Neural progenitor cell (in vitro differentiated cells): ENCODE measurements around the gene ATP5PD. TPM values are rescaled to one million over a fixed set of nuclear protein-coding genes. Genes with fewer than 3 reads are reported as not detected.

ENCODE experiments used
- DNase-seq: peaks from one replicate; pipeline ENCODE4 v3.0.0-alpha.2; 2016; ENCODE audit warnings: low spot score
- H2AFZ ChIP-seq: fragments of 200-600 bp; sonication (generic); replicated peaks from 2 replicates; pipeline ENCODE4 v1.6.1; 2016; ENCODE audit warnings: antibody characterized with exemption
- H3F3A ChIP-seq: fragments of 200-600 bp; sonication (generic); 2 replicates; pipeline ENCODE4 v1.6.1; 2016; ENCODE audit warnings: antibody characterized with exemption, low read depth
- H3K27ac ChIP-seq: fragments of 200-600 bp; sonication (generic); 2 replicates; pipeline ENCODE4 v1.5.1; 2016; ENCODE audit warnings: mild to moderate bottlenecking
- H3K27me3 ChIP-seq: fragments of 200-600 bp; sonication (generic); 2 replicates; pipeline ENCODE4 v1.6.1; 2016; ENCODE audit warnings: mild to moderate bottlenecking, moderate library complexity
- H3K36me3 ChIP-seq: fragments of 200-600 bp; sonication (generic); 2 replicates; pipeline ENCODE4 v1.5.1; 2016
- H3K4me1 ChIP-seq: fragments of 200-600 bp; sonication (generic); 2 replicates; pipeline ENCODE4 v1.6.1; 2016; ENCODE audit warnings: mixed run types
- H3K4me2 ChIP-seq: fragments of 200-600 bp; sonication (generic); 2 replicates; pipeline ENCODE4 v1.6.1; 2016
- H3K4me3 ChIP-seq: fragments of 200-600 bp; sonication (generic); 2 replicates; pipeline ENCODE4 v1.5.1; 2016
- H3K79me2 ChIP-seq: fragments of 200-600 bp; sonication (generic); 2 replicates; pipeline ENCODE4 v1.6.1; 2016; ENCODE audit warnings: low read depth
- H3K9ac ChIP-seq: fragments of 200-600 bp; sonication (generic); 2 replicates; pipeline ENCODE4 v1.6.1; 2016
- H3K9me3 ChIP-seq: fragments of 200-600 bp; sonication (generic); 2 replicates; pipeline ENCODE4 v1.5.1; 2016; ENCODE audit warnings: low read depth
- H4K20me1 ChIP-seq: fragments of 200-600 bp; sonication (generic); 2 replicates; pipeline ENCODE4 v1.6.1; 2016; ENCODE audit warnings: low read depth
- H3K27ac Mint-ChIP-seq: 3 replicates; pipeline ENCODE4 v1.8.0; 2021; ENCODE audit warnings: mixed read lengths
- H3K27me3 Mint-ChIP-seq: 2 replicates; pipeline ENCODE4 v1.8.0; 2022; ENCODE audit warnings: low read depth, mild to moderate bottlenecking, inconsistent platforms, moderate library complexity, mixed read lengths; ENCODE audit not compliant: insufficient read depth
- H3K36me3 Mint-ChIP-seq: 3 replicates; pipeline ENCODE4 v1.8.0; 2021; ENCODE audit warnings: mixed read lengths
- H3K4me1 Mint-ChIP-seq: 3 replicates; pipeline ENCODE4 v1.8.0; 2021; ENCODE audit warnings: mixed read lengths
- H3K4me3 Mint-ChIP-seq: 3 replicates; pipeline ENCODE4 v1.8.0; 2021; ENCODE audit warnings: mild to moderate bottlenecking, moderate library complexity, mixed read lengths
- H3K9me3 Mint-ChIP-seq: 3 replicates; pipeline ENCODE4 v1.8.0; 2020; ENCODE audit warnings: mixed read lengths
- EZH2 ChIP-seq: fragments of 200-600 bp; sonication (generic); IDR thresholded peaks from 2 replicates; pipeline ENCODE4 v1.6.1; 2017; ENCODE audit warnings: antibody characterized with exemption, mild to moderate bottlenecking, moderate library complexity
- EZH2phosphoT487 ChIP-seq: fragments of 200-600 bp; sonication (generic); IDR thresholded peaks from 2 replicates; pipeline ENCODE4 v1.6.1; 2017; ENCODE audit warnings: antibody characterized with exemption
- total RNA-seq: library from RNA; depleted of rRNA; stranded (reverse); fragments of >200 nt; gene quantifications from 2 replicates; pipeline ENCODE4 v1.2.3, GENCODE V29; 2015; ENCODE audit warnings: low replicate concordance
- TF ChIP-seq, protein P1 (sequence below): fragments of 200-600 bp; sonication (generic); IDR thresholded peaks from 2 replicates; pipeline ENCODE4 v1.5.1; 2017; ENCODE audit warnings: antibody characterized with exemption, mild to moderate bottlenecking

The ATP5PD gene
- total RNA-seq, 1 donor from 2014 or later, result 268 TPM

GRCh38 chr17:75088465-75089417 is 42.0 kb upstream of the ATP5PD start:
- Histone ChIP-seq H3K9ac (peak overlapping the region; percentile 11), H3K4me1 (peaks cover 20% of the 10 kb centered on the region), H3K4me2 (peak overlapping the region; percentile 73), H4K20me1 (no peaks in the 10 kb centered on the region), H3K27me3 (no peaks in the 10 kb centered on the region), H3K27ac (no peak overlapping the region), H3K79me2 (no peaks in the 10 kb centered on the region), H3F3A (peaks cover 21% of the 10 kb centered on the region), H3K4me3 (peak overlapping the region; percentile 62), H2AFZ (peak overlapping the region; percentile 99), H3K36me3 (no peaks in the 10 kb centered on the region), H3K9me3 (no peaks in the 10 kb centered on the region)
- peak; percentile 33 for DNase-seq
- TF ChIP-seq EZH2 (no peak), EZH2phosphoT487 (no peak)
- TF ChIP-seq, protein P1, sequence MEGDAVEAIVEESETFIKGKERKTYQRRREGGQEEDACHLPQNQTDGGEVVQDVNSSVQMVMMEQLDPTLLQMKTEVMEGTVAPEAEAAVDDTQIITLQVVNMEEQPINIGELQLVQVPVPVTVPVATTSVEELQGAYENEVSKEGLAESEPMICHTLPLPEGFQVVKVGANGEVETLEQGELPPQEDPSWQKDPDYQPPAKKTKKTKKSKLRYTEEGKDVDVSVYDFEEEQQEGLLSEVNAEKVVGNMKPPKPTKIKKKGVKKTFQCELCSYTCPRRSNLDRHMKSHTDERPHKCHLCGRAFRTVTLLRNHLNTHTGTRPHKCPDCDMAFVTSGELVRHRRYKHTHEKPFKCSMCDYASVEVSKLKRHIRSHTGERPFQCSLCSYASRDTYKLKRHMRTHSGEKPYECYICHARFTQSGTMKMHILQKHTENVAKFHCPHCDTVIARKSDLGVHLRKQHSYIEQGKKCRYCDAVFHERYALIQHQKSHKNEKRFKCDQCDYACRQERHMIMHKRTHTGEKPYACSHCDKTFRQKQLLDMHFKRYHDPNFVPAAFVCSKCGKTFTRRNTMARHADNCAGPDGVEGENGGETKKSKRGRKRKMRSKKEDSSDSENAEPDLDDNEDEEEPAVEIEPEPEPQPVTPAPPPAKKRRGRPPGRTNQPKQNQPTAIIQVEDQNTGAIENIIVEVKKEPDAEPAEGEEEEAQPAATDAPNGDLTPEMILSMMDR, result no peak
- Mint-ChIP-seq H3K27ac (peak overlapping the region; percentile 74), H3K4me3 (peak overlapping the region; percentile 7), H3K4me1 (peaks cover 60% of the 10 kb centered on the region), H3K27me3 (peaks cover 10% of the 10 kb centered on the region), H3K36me3 (no peaks in the 10 kb centered on the region), H3K9me3 (no peaks in the 10 kb centered on the region)

- H3K4me2 ChIP-seq, result peak within 1 kb of the TSS; percentile 73
- H3K9ac ChIP-seq, result peak within 1 kb of the TSS; percentile 11
- H3K79me2 ChIP-seq, result no peaks in the 10 kb centered on the region
- peaks cover 21% of the 10 kb centered on the region for H3F3A ChIP-seq
- no peaks in the 10 kb centered on the region for H3K9me3 ChIP-seq
- Mint-ChIP-seq H3K27ac (no peak within 1 kb of the TSS), H3K4me3 (peak within 1 kb of the TSS; percentile 63), H3K9me3 (no peaks in the 10 kb centered on the region), H3K36me3 (no peaks in the 10 kb centered on the region), H3K4me1 (peaks cover 59% of the 10 kb centered on the region), H3K27me3 (peaks cover 10% of the 10 kb centered on the region)
- H3K27ac ChIP-seq, result no peak within 1 kb of the TSS
- peak; percentile 92 for DNase-seq
- H3K4me3 ChIP-seq, result peak within 1 kb of the TSS; percentile 62
- H4K20me1 ChIP-seq, result no peaks in the 10 kb centered on the region
- no peaks in the 10 kb centered on the region for H3K27me3 ChIP-seq
- TF ChIP-seq, protein P1, result no peak
- TF ChIP-seq EZH2, result peak; percentile 7
- H2AFZ ChIP-seq, result peak within 1 kb of the TSS; percentile 99
- no peaks in the 10 kb centered on the region for H3K36me3 ChIP-seq
- H3K4me1 ChIP-seq, result peaks cover 20% of the 10 kb centered on the region
Measured at GRCh38 chr17:75087558-75088453, 41.0 kb upstream of the ATP5PD start, which contains the start of gene SLC16A5. SLC16A5 (plus strand) TSS chr17:75087954; CDS start chr17:75093637, 5,683 bp downstream.

- peak overlapping the region; percentile 73 for H3K4me2 ChIP-seq
- no peak for DNase-seq
- H3K4me1 ChIP-seq, result peaks cover 20% of the 10 kb centered on the region
- no peaks in the 10 kb centered on the region for H3K36me3 ChIP-seq
- H3K9ac ChIP-seq, result no peak overlapping the region
- peak overlapping the region; percentile 62 for H3K4me3 ChIP-seq
- no peaks in the 10 kb centered on the region for H3K9me3 ChIP-seq
- no peaks in the 10 kb centered on the region for H4K20me1 ChIP-seq
- Mint-ChIP-seq H3K4me1 (peaks cover 57% of the 10 kb centered on the region), H3K27ac (no peak overlapping the region), H3K4me3 (peak overlapping the region; percentile 52), H3K9me3 (no peaks in the 10 kb centered on the region), H3K36me3 (no peaks in the 10 kb centered on the region), H3K27me3 (peaks cover 7% of the 10 kb centered on the region)
- peaks cover 21% of the 10 kb centered on the region for H3F3A ChIP-seq
- no peak overlapping the region for H3K27ac ChIP-seq
- H2AFZ ChIP-seq, result peak overlapping the region; percentile 99
- H3K79me2 ChIP-seq, result no peaks in the 10 kb centered on the region
- no peaks in the 10 kb centered on the region for H3K27me3 ChIP-seq
- no peak for TF ChIP-seq EZH2
- TF ChIP-seq, protein P1, result no peak
- TF ChIP-seq EZH2phosphoT487, result no peak
Measured at GRCh38 chr17:75087182-75087557, 40.4 kb upstream of the ATP5PD start.
